Mesothelial cell of epicardium (in vitro differentiated cells): ENCODE results near the gene EXD2. TPM values are rescaled to one million over a fixed set of nuclear protein-coding genes. Genes with fewer than 3 reads are reported as not detected.

ENCODE experiments used
- DNase-seq, 2 experiments: peaks; one replicate each; pipeline ENCODE4 v3.0.0; 2021; ENCODE audit warnings: low spot score in 2 of 2; ENCODE audit not compliant: unreplicated experiment in 2 of 2
- H3K27ac Mint-ChIP-seq: 2 replicates; pipeline ENCODE4 v1.8.0; 2021; ENCODE audit warnings: mixed read lengths
- H3K27me3 Mint-ChIP-seq: 2 replicates; pipeline ENCODE4 v1.8.0; 2021; ENCODE audit warnings: low read depth, mixed read lengths
- H3K36me3 Mint-ChIP-seq: 2 replicates; pipeline ENCODE4 v1.8.0; 2021; ENCODE audit warnings: mixed read lengths
- H3K4me1 Mint-ChIP-seq: 2 replicates; pipeline ENCODE4 v1.8.0; 2021; ENCODE audit warnings: mixed read lengths
- H3K4me3 Mint-ChIP-seq: 2 replicates; pipeline ENCODE4 v1.8.0; 2021; ENCODE audit warnings: mild to moderate bottlenecking, moderate library complexity, mixed read lengths
- H3K9me3 Mint-ChIP-seq: 2 replicates; pipeline ENCODE4 v1.8.0; 2021; ENCODE audit warnings: mixed read lengths
- total RNA-seq: library from RNA; stranded (reverse); gene quantifications from 3 replicates; pipeline ENCODE4 v1.2.1, GENCODE V29; 2021
- TF ChIP-seq, protein P1 (sequence below): fragments of 200-600 bp; sonication (generic); IDR thresholded peaks from one replicate; pipeline ENCODE4 v1.5.0; 2021; ENCODE audit warnings: antibody characterized with exemption; ENCODE audit not compliant: unreplicated experiment

The EXD2 gene
- 27.4 to 30.6 TPM (median 29.8 TPM) in 3 replicates for total RNA-seq

GRCh38 chr14:69191340-69192111 lies at the start of gene EXD2:
EXD2 (plus strand) TSS chr14:69191498; CDS start chr14:69209471, 17,973 bp downstream.
- TF ChIP-seq, protein P1, sequence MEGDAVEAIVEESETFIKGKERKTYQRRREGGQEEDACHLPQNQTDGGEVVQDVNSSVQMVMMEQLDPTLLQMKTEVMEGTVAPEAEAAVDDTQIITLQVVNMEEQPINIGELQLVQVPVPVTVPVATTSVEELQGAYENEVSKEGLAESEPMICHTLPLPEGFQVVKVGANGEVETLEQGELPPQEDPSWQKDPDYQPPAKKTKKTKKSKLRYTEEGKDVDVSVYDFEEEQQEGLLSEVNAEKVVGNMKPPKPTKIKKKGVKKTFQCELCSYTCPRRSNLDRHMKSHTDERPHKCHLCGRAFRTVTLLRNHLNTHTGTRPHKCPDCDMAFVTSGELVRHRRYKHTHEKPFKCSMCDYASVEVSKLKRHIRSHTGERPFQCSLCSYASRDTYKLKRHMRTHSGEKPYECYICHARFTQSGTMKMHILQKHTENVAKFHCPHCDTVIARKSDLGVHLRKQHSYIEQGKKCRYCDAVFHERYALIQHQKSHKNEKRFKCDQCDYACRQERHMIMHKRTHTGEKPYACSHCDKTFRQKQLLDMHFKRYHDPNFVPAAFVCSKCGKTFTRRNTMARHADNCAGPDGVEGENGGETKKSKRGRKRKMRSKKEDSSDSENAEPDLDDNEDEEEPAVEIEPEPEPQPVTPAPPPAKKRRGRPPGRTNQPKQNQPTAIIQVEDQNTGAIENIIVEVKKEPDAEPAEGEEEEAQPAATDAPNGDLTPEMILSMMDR: no peak
- H3K27ac Mint-ChIP-seq: peak within 1 kb of the TSS; percentile 97
- DNase-seq: peak; percentile 66 to 79
- H3K4me1 Mint-ChIP-seq: peaks cover 17% of the 10 kb centered on the region
- peaks cover 1% of the 10 kb centered on the region for H3K27me3 Mint-ChIP-seq
- peak within 1 kb of the TSS; percentile 96 for H3K4me3 Mint-ChIP-seq
- no peaks in the 10 kb centered on the region for H3K9me3 Mint-ChIP-seq
- peaks cover 4% of the 10 kb centered on the region for H3K36me3 Mint-ChIP-seq

GRCh38 chr14:69141550-69141949 lies 49.7 kb upstream of the EXD2 start:
- Mint-ChIP-seq H3K27ac (no peak overlapping the region), H3K36me3 (peaks cover 4% of the 10 kb centered on the region), H3K4me1 (peaks cover 25% of the 10 kb centered on the region), H3K27me3 (no peaks in the 10 kb centered on the region), H3K4me3 (no peak overlapping the region), H3K9me3 (no peaks in the 10 kb centered on the region)
- no peak for DNase-seq
- TF ChIP-seq, protein P1: no peak

DNA sequence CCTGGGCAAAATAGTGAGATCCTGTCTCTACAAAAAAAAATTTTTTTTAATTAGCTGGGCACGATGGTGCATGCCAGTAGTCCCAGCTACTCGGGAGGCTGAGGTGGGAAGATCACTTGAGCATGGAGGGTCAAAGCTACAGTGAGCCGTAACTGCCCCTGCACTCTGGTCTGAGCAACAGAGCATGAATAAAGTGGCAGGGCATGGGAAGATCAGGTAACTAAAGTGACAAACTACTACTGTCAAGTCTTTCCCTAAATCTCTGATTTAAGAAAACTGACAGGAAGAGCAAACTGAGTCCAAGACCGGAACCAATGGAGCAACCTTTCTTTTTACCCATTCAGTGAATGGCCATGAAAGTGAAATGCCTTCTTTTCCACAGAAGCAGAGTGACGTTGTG lies 49.2 kb upstream of the EXD2 start:
- peaks cover 4% of the 10 kb centered on the region for H3K36me3 Mint-ChIP-seq
- TF ChIP-seq, protein P1: no peak
- no peak overlapping the region for H3K27ac Mint-ChIP-seq
- no peak overlapping the region for H3K4me3 Mint-ChIP-seq
- no peaks in the 10 kb centered on the region for H3K27me3 Mint-ChIP-seq
- peaks cover 30% of the 10 kb centered on the region for H3K4me1 Mint-ChIP-seq
- no peak for DNase-seq
- no peaks in the 10 kb centered on the region for H3K9me3 Mint-ChIP-seq

DNA sequence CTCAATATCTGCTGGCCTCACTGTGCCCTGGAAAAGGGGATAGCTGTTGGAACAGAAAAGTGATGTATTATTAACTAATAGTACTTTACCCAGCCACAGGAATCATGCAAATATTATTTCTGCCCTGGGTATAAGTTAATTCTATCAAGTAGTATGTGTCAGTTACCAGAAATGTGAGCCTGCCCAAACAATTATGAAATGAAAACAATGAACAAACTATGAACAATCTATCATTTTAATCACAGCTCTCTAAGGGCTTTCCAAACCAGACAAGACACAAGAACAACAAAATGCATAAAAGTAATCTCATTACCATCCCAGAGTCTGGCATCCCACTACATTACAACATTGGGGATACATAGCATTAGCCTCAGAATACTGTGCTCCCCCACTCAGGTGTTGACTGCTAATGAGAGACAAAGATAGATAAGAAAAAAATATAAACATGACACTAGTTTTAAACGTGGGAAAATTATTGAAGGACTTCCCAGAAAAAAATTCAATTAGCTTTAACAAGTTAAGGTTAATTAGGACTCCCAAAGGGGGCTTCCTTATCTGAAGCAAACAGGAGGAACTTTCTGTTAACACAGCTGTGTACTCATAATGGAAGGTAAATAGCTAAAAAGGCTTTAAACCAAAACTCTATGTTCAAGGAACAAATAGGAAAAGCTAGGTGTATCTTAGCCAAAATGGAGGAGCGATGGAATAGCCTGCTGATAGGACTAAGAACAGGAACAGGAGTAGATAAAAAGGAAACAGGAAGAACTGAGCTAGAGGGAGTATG lies 41.6 kb upstream of the EXD2 start:
- H3K9me3 Mint-ChIP-seq: no peaks in the 10 kb centered on the region
- no peaks in the 10 kb centered on the region for H3K27me3 Mint-ChIP-seq
- TF ChIP-seq, protein P1: no peak
- H3K36me3 Mint-ChIP-seq: peaks cover 4% of the 10 kb centered on the region
- peak overlapping the region; percentile 94 for H3K27ac Mint-ChIP-seq
- H3K4me1 Mint-ChIP-seq: peaks cover 52% of the 10 kb centered on the region
- H3K4me3 Mint-ChIP-seq: peak overlapping the region; percentile 91
- DNase-seq: no peak

GRCh38 chr14:69151458-69152180 lies 39.7 kb upstream of the EXD2 start:
- H3K36me3 Mint-ChIP-seq: peaks cover 4% of the 10 kb centered on the region

More at GRCh38 chr14:69151458-69152180, 39.7 kb upstream of the EXD2 start:
- peak overlapping the region; percentile 94 for H3K27ac Mint-ChIP-seq
- DNase-seq: peak; percentile 66 to 83
- no peaks in the 10 kb centered on the region for H3K27me3 Mint-ChIP-seq
- H3K4me3 Mint-ChIP-seq: peak overlapping the region; percentile 91
- no peaks in the 10 kb centered on the region for H3K9me3 Mint-ChIP-seq
- TF ChIP-seq, protein P1: peak; percentile 45
- H3K4me1 Mint-ChIP-seq: peaks cover 41% of the 10 kb centered on the region
